GM23338 (cell line): ENCODE measurements around the gene ALG9. TPM values are rescaled to one million over a fixed set of nuclear protein-coding genes. Genes with fewer than 3 reads are reported as not detected.

Experiments used
- ATAC-seq: fragments of 200-7000 bp; cut with Tn5 transposase; 3 replicates; pipeline ENCODE4 v1.9.1; 2020
- DNase-seq: peaks from one replicate; pipeline ENCODE4 v3.0.0-alpha.2; 2015; ENCODE audit warnings: low spot score
- H2AFZ ChIP-seq: fragments of 200-600 bp; sonication (generic); 2 replicates; pipeline ENCODE4 v1.8.0; 2016; ENCODE audit warnings: antibody characterized with exemption, mild to moderate bottlenecking, moderate library complexity
- H3F3A ChIP-seq: fragments of 200-600 bp; sonication (generic); replicated peaks from 2 replicates; pipeline ENCODE4 v1.8.0; 2017; ENCODE audit warnings: antibody characterized with exemption, mixed run types, low read depth
- H3K27ac ChIP-seq: fragments of 200-600 bp; sonication (generic); 2 replicates; pipeline ENCODE4 v1.6.1; 2016; ENCODE audit warnings: low read depth
- H3K27me3 ChIP-seq: fragments of 200-600 bp; sonication (generic); 2 replicates; pipeline ENCODE4 v1.8.0; 2016; ENCODE audit warnings: mild to moderate bottlenecking, mixed run types, moderate library complexity; ENCODE audit not compliant: insufficient read depth
- H3K36me3 ChIP-seq: fragments of 200-600 bp; sonication (generic); 2 replicates; pipeline ENCODE4 v1.8.0; 2016; ENCODE audit warnings: mild to moderate bottlenecking; ENCODE audit not compliant: insufficient read depth
- H3K4me1 ChIP-seq: fragments of 200-600 bp; sonication (generic); 2 replicates; pipeline ENCODE4 v1.8.0; 2016; ENCODE audit warnings: mild to moderate bottlenecking, moderate library complexity; ENCODE audit not compliant: insufficient read depth
- H3K4me2 ChIP-seq: fragments of 200-600 bp; sonication (generic); 2 replicates; pipeline ENCODE4 v1.7.1; 2017; ENCODE audit warnings: mixed run types
- H3K4me3 ChIP-seq: fragments of 200-600 bp; sonication (generic); 2 replicates; pipeline ENCODE4 v1.6.1; 2016; ENCODE audit warnings: mixed run types
- H3K79me2 ChIP-seq: fragments of 200-600 bp; sonication (generic); replicated peaks from 2 replicates; pipeline ENCODE4 v1.8.0; 2017; ENCODE audit warnings: mild to moderate bottlenecking; ENCODE audit not compliant: insufficient read depth
- H3K9me2 ChIP-seq: fragments of 200-600 bp; sonication (generic); 2 replicates; pipeline ENCODE4 v1.8.0; 2017; ENCODE audit not compliant: insufficient read depth
- H4K20me1 ChIP-seq: fragments of 200-600 bp; sonication (generic); replicated peaks from 2 replicates; pipeline ENCODE4 v1.8.0; 2017; ENCODE audit warnings: mild to moderate bottlenecking; ENCODE audit not compliant: insufficient read depth
- H3K27ac Mint-ChIP-seq: 2 replicates; pipeline ENCODE4 v1.8.0; 2020; ENCODE audit warnings: inconsistent platforms, mild to moderate bottlenecking, moderate library complexity, mixed read lengths
- H3K27me3 Mint-ChIP-seq: 3 replicates; pipeline ENCODE4 v1.8.0; 2022; ENCODE audit warnings: low read depth, mild to moderate bottlenecking, moderate library complexity, mixed read lengths, inconsistent platforms; ENCODE audit not compliant: insufficient read depth, poor library complexity
- H3K36me3 Mint-ChIP-seq: 3 replicates; pipeline ENCODE4 v1.8.0; 2021; ENCODE audit warnings: low read depth, mild to moderate bottlenecking, inconsistent platforms, moderate library complexity, mixed read lengths
- H3K4me1 Mint-ChIP-seq: 3 replicates; pipeline ENCODE4 v1.8.0; 2020; ENCODE audit warnings: mild to moderate bottlenecking, inconsistent platforms, mixed read lengths
- H3K4me3 Mint-ChIP-seq: 3 replicates; pipeline ENCODE4 v1.8.0; 2021; ENCODE audit warnings: moderate library complexity, mild to moderate bottlenecking, inconsistent platforms, mixed read lengths
- H3K9me3 Mint-ChIP-seq: 3 replicates; pipeline ENCODE4 v1.8.0; 2020; ENCODE audit warnings: moderate library complexity, mild to moderate bottlenecking, inconsistent platforms, mixed read lengths
- CREB1 ChIP-seq: fragments of 250-450 bp; sonication (Bioruptor Pico); IDR thresholded peaks from 2 replicates; pipeline ENCODE4 v1.5.0; 2020; ENCODE audit warnings: low read depth, mild to moderate bottlenecking, moderate library complexity
- EZH2 ChIP-seq: fragments of 200-600 bp; sonication (generic); IDR thresholded peaks from one replicate; pipeline ENCODE4 v1.8.0; 2017; ENCODE audit warnings: antibody characterized with exemption, mild to moderate bottlenecking, low read depth; ENCODE audit not compliant: unreplicated experiment
- EZH2phosphoT487 ChIP-seq: fragments of 200-600 bp; sonication (generic); IDR thresholded peaks from one replicate; pipeline ENCODE4 v1.8.1; 2018; ENCODE audit warnings: antibody characterized with exemption; ENCODE audit not compliant: unreplicated experiment
- JUNB ChIP-seq: IDR thresholded peaks from one replicate; pipeline ENCODE4 v1.6.1; 2016; ENCODE audit warnings: antibody characterized with exemption; ENCODE audit not compliant: unreplicated experiment
- NANOG ChIP-seq: IDR thresholded peaks from 2 replicates; pipeline ENCODE4 v1.6.1; 2016; ENCODE audit warnings: antibody characterized with exemption, borderline replicate concordance
- POLR2AphosphoS5 ChIP-seq: IDR thresholded peaks from 2 replicates; pipeline ENCODE4 v1.6.1; 2016; ENCODE audit warnings: antibody characterized with exemption, low read depth
- STAT1 ChIP-seq: IDR thresholded peaks from one replicate; pipeline ENCODE4 v1.6.1; 2016; ENCODE audit warnings: antibody characterized with exemption; ENCODE audit not compliant: unreplicated experiment
- ZNF114 ChIP-seq: fragments of 250-450 bp; sonication (Bioruptor Pico); IDR thresholded peaks from 2 replicates; pipeline ENCODE4 v1.5.0; 2020; ENCODE audit warnings: mild to moderate bottlenecking, moderate library complexity
- ZNF331 ChIP-seq: fragments of 250-450 bp; sonication (Bioruptor Pico); IDR thresholded peaks from 2 replicates; pipeline ENCODE4 v1.5.0; 2020; ENCODE audit warnings: low read depth, mild to moderate bottlenecking, moderate library complexity
- polyA plus RNA-seq: library from polyadenylated mRNA; unstranded; fragments of >200 nt; fragmentation: Nextera tagmentation; extraction: Ambion mirVana; gene quantifications from 2 replicates; pipeline ENCODE4 v1.2.1, GENCODE V29; 2016
- total RNA-seq: library from RNA; depleted of rRNA; stranded (reverse); fragments of >200 nt; shearing (Covaris generic); gene quantifications from 2 replicates; pipeline ENCODE4 v1.2.3, GENCODE V29; 2014
- TF ChIP-seq, protein P1 (sequence below): fragments of 250-450 bp; sonication (Bioruptor Pico); IDR thresholded peaks from 2 replicates; pipeline ENCODE4 v1.5.0; 2020; ENCODE audit warnings: mild to moderate bottlenecking, moderate library complexity
- TF ChIP-seq, protein P2 (sequence below), 2 experiments: fragments of 200-600 bp in 1 of 2; sonication (generic) in 1 of 2; conservative IDR thresholded peaks; 2 replicates each; pipeline versions ENCODE4 v1.5.1 to v1.6.1; 2016 to 2017; ENCODE audit warnings: antibody characterized with exemption in 2 of 2, low read depth in 2 of 2, mild to moderate bottlenecking in 2 of 2, moderate library complexity in 1 of 2
- TF ChIP-seq, protein P3 (sequence below): IDR thresholded peaks from one replicate; pipeline ENCODE4 v1.6.1; 2018; ENCODE audit warnings: antibody characterized with exemption; ENCODE audit not compliant: unreplicated experiment

ALG9 gene
- total and polyA plus RNA-seq, 2 experiments from 2014 or later: 25.4 to 31.1 TPM

DNA sequence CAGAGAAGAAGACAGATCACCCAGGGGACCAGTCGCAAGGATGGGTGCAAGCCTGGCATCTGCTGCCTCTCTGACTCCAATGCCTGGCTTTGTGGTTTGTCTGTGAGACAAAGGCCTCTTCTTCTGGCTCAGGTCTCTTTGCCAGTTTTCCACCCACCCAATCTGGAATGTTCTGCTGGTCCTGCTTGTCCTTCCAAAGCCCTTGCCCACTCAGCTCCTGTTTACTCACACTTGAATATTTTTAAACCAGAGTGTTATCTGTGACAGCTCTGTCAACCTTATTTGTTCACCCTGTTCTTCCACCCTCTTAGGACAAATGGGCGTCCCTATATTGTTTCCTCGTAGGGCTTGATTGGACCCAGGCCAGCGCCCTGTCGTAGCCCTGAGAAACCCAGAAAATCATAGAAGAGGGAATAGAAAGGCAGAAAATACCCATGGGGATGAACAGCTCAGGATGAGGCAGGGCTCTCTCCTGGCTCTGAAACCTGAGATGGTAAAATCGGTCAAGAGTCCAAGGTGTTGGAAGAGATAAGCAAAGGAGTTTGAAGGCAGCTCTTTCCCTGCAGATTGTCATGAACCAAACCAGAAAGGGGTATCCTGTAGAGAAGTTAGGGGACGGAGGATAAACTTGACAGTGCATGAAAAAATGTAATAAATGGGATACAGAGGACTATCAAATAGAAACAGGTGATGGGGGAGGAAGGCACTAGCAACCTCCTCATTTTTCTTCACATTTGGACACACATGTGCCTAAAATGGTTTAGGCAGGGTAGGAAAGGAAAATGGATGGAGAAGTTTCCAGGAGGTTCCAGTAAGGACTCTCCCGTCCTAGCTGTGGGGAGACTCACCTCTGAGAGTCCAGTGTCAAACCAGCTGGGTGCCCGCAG is 39.5 kb upstream of the ALG9 start (continued):
- TF ChIP-seq, protein P1, sequence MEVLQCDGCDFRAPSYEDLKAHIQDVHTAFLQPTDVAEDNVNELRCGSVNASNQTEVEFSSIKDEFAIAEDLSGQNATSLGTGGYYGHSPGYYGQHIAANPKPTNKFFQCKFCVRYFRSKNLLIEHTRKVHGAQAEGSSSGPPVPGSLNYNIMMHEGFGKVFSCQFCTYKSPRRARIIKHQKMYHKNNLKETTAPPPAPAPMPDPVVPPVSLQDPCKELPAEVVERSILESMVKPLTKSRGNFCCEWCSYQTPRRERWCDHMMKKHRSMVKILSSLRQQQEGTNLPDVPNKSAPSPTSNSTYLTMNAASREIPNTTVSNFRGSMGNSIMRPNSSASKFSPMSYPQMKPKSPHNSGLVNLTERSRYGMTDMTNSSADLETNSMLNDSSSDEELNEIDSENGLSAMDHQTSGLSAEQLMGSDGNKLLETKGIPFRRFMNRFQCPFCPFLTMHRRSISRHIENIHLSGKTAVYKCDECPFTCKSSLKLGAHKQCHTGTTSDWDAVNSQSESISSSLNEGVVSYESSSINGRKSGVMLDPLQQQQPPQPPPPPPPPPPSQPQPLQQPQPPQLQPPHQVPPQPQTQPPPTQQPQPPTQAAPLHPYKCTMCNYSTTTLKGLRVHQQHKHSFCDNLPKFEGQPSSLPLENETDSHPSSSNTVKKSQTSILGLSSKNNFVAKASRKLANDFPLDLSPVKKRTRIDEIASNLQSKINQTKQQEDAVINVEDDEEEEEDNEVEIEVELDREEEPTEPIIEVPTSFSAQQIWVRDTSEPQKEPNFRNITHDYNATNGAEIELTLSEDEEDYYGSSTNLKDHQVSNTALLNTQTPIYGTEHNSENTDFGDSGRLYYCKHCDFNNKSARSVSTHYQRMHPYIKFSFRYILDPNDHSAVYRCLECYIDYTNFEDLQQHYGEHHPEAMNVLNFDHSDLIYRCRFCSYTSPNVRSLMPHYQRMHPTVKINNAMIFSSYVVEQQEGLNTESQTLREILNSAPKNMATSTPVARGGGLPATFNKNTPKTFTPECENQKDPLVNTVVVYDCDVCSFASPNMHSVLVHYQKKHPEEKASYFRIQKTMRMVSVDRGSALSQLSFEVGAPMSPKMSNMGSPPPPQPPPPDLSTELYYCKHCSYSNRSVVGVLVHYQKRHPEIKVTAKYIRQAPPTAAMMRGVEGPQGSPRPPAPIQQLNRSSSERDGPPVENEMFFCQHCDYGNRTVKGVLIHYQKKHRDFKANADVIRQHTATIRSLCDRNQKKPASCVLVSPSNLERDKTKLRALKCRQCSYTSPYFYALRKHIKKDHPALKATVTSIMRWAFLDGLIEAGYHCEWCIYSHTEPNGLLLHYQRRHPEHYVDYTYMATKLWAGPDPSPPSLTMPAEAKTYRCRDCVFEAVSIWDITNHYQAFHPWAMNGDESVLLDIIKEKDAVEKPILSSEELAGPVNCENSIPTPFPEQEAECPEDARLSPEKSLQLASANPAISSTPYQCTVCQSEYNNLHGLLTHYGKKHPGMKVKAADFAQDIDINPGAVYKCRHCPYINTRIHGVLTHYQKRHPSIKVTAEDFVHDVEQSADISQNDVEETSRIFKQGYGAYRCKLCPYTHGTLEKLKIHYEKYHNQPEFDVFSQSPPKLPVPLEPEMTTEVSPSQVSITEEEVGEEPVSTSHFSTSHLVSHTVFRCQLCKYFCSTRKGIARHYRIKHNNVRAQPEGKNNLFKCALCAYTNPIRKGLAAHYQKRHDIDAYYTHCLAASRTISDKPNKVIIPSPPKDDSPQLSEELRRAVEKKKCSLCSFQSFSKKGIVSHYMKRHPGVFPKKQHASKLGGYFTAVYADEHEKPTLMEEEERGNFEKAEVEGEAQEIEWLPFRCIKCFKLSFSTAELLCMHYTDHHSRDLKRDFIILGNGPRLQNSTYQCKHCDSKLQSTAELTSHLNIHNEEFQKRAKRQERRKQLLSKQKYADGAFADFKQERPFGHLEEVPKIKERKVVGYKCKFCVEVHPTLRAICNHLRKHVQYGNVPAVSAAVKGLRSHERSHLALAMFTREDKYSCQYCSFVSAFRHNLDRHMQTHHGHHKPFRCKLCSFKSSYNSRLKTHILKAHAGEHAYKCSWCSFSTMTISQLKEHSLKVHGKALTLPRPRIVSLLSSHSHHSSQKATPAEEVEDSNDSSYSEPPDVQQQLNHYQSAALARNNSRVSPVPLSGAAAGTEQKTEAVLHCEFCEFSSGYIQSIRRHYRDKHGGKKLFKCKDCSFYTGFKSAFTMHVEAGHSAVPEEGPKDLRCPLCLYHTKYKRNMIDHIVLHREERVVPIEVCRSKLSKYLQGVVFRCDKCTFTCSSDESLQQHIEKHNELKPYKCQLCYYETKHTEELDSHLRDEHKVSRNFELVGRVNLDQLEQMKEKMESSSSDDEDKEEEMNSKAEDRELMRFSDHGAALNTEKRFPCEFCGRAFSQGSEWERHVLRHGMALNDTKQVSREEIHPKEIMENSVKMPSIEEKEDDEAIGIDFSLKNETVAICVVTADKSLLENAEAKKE (CRISPR knock-in tag): no peak
- TF ChIP-seq NANOG: no peak
- TF ChIP-seq JUNB: no peak
- no peak for TF ChIP-seq POLR2AphosphoS5
- no peak for TF ChIP-seq CREB1 (CRISPR knock-in tag)
- TF ChIP-seq STAT1: no peak
- no peak for TF ChIP-seq ZNF331 (CRISPR knock-in tag)

DNA sequence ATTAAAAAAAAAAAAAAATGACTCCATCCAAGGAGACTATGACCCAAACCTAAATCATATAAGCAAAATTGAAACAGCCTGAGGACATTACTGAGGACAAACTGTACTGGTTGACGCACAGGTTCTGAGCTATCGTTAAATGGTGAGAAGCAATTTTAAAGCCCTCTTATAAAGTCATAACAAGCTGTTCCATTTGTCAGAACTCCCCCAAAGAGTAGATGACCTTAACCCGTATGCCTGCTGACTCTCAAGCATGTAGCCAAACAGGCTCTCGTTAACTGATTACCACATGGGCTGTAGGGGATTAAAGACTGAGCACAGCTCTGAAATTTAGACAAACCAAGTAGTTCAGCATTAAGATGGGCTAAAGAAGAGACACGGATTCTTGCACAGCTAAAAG is 38.0 kb upstream of the ALG9 start:
- Histone ChIP-seq H2AFZ (no peak overlapping the region), H3K27ac (no peak overlapping the region), H3K9me2 (no peaks in the 10 kb centered on the region), H4K20me1 (no peaks in the 10 kb centered on the region), H3K4me2 (no peak overlapping the region), H3K4me1 (peaks cover 21% of the 10 kb centered on the region), H3F3A (no peaks in the 10 kb centered on the region), H3K36me3 (no peaks in the 10 kb centered on the region), H3K27me3 (no peaks in the 10 kb centered on the region), H3K79me2 (no peaks in the 10 kb centered on the region), H3K4me3 (no peak overlapping the region)
- Mint-ChIP-seq H3K4me1 (peaks cover 29% of the 10 kb centered on the region), H3K36me3 (no peaks in the 10 kb centered on the region), H3K4me3 (no peak overlapping the region), H3K27me3 (peaks cover 8% of the 10 kb centered on the region), H3K9me3 (no peaks in the 10 kb centered on the region; the same call in 1 of the 3 replicates), H3K27ac (no peak overlapping the region)
- TF ChIP-seq ZNF114 (CRISPR knock-in tag) (no peak), EZH2phosphoT487 (no peak), EZH2 (no peak), POLR2AphosphoS5 (no peak)
- TF ChIP-seq, protein P2, sequence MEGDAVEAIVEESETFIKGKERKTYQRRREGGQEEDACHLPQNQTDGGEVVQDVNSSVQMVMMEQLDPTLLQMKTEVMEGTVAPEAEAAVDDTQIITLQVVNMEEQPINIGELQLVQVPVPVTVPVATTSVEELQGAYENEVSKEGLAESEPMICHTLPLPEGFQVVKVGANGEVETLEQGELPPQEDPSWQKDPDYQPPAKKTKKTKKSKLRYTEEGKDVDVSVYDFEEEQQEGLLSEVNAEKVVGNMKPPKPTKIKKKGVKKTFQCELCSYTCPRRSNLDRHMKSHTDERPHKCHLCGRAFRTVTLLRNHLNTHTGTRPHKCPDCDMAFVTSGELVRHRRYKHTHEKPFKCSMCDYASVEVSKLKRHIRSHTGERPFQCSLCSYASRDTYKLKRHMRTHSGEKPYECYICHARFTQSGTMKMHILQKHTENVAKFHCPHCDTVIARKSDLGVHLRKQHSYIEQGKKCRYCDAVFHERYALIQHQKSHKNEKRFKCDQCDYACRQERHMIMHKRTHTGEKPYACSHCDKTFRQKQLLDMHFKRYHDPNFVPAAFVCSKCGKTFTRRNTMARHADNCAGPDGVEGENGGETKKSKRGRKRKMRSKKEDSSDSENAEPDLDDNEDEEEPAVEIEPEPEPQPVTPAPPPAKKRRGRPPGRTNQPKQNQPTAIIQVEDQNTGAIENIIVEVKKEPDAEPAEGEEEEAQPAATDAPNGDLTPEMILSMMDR (conservative IDR thresholded peaks at IDR 0.05; ENCODE audit: low read depth in 2 of 2): no peak
- TF ChIP-seq, protein P3, sequence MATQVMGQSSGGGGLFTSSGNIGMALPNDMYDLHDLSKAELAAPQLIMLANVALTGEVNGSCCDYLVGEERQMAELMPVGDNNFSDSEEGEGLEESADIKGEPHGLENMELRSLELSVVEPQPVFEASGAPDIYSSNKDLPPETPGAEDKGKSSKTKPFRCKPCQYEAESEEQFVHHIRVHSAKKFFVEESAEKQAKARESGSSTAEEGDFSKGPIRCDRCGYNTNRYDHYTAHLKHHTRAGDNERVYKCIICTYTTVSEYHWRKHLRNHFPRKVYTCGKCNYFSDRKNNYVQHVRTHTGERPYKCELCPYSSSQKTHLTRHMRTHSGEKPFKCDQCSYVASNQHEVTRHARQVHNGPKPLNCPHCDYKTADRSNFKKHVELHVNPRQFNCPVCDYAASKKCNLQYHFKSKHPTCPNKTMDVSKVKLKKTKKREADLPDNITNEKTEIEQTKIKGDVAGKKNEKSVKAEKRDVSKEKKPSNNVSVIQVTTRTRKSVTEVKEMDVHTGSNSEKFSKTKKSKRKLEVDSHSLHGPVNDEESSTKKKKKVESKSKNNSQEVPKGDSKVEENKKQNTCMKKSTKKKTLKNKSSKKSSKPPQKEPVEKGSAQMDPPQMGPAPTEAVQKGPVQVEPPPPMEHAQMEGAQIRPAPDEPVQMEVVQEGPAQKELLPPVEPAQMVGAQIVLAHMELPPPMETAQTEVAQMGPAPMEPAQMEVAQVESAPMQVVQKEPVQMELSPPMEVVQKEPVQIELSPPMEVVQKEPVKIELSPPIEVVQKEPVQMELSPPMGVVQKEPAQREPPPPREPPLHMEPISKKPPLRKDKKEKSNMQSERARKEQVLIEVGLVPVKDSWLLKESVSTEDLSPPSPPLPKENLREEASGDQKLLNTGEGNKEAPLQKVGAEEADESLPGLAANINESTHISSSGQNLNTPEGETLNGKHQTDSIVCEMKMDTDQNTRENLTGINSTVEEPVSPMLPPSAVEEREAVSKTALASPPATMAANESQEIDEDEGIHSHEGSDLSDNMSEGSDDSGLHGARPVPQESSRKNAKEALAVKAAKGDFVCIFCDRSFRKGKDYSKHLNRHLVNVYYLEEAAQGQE: no peak
- DNase-seq: no peak
- no peak for ATAC-seq
